AG04449 (cell line): ENCODE measurements around the gene SLX4IP.

Experiments
- CTCF ChIA-PET: fragments of 350-600 bp; formaldehyde crosslinking; extraction: SDS; loops from one replicate; lab custom pipeline; 2021; ENCODE audit warnings: antibody characterized with exemption; lab: Yijun Ruan, JAX
- POLR2A ChIA-PET: fragments of 400-600, 350-600 bp; formaldehyde crosslinking; extraction: SDS; loops from one replicate; lab custom pipeline; 2020; ENCODE audit warnings: antibody characterized with exemption, inconsistent platforms; lab: Yijun Ruan, JAX
- DNase-seq: peaks from one replicate; pipeline ENCODE4 v3.0.0-alpha.2; 2010; ENCODE audit warnings: low read depth, low spot score
- H3K4me3 ChIP-seq: 2 replicates; pipeline ENCODE4 v1.5.1; 2011; ENCODE audit warnings: low read depth, mild to moderate bottlenecking, control low read depth, low read length
- CTCF ChIP-seq: IDR thresholded peaks from one replicate; pipeline ENCODE4 v1.5.1; 2011; ENCODE audit warnings: mild to moderate bottlenecking, moderate library complexity, low read length, control low read depth, inconsistent platforms; ENCODE audit not compliant: insufficient read depth; ENCODE audit errors: missing control alignments

SLX4IP gene

GRCh38 chr20:10634683-10635411 is 199.7 kb downstream of the SLX4IP start:
- no peak overlapping the region for H3K4me3 ChIP-seq
- CTCF ChIA-PET, result interaction anchor here (0.9 kb wide), 1 partner anchor 10 kb away, joined by 3 read pairs; no protein-coding TSS in a partner anchor
- DNase-seq, result peak; percentile 86
- POLR2A ChIA-PET, result no interaction called here
- no peak for TF ChIP-seq CTCF

DNA sequence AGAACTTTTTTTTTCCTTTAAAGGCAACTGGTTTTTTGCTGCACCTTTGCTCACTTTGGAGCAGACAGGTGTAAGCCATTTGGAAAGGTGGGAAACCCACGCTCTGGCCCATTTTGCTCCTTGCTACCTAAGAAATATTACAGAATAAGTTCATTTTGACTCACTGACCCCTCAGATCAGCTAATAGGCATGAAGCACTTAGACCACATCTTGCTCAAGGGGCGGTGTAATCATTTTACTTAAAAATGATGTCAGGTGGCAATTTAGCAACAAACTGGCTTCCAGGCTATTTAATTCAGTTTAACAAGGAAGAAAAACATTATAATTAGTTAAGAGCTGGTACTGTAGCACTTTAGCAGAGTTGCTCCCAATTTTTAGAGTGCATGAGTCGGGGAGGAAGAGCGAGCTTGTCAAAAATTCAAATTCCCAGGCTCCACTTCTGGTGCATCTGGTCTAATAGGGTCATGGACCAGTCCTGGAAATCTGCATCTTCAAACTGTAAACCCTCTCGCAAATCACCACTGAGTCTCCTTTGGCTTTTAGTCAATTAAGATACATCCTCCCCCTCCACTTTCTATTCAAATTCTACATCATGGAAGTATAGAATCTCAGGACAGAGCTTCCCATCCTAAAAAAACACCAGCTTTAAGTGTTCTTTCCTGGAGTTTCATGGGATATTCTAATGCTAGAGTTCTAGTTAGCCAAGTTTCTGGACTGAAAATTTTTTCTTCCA is 200.5 kb downstream of the SLX4IP start:
- CTCF ChIA-PET, result no interaction called here
- no peak overlapping the region for H3K4me3 ChIP-seq
- no peak for TF ChIP-seq CTCF
- POLR2A ChIA-PET, result no interaction called here
- no peak for DNase-seq

- ChIA-PET POLR2A (interaction anchor here (1.0 kb wide), 1 partner anchor 17 kb away, joined by 4 read pairs; no protein-coding TSS in a partner anchor), CTCF (interaction anchor here (0.9 kb wide), 2 partner anchors 15 to 84 kb away, joined by 3 to 4 read pairs; no protein-coding TSS in a partner anchor)
- no peak overlapping the region for H3K4me3 ChIP-seq
- DNase-seq, result no peak
- TF ChIP-seq CTCF, result no peak
Measured at GRCh38 chr20:10636326-10636818, 201.3 kb downstream of the SLX4IP start.

- TF ChIP-seq CTCF, result no peak
- POLR2A ChIA-PET, result interaction anchor here (1.0 kb wide), 1 partner anchor 16 kb away, joined by 4 read pairs; no protein-coding TSS in a partner anchor
- CTCF ChIA-PET, result interaction anchor here (0.9 to 1.5 kb wide), 3 partner anchors 14 to 85 kb away, joined by 3 to 4 read pairs (median 4); no protein-coding TSS in a partner anchor
- no peak overlapping the region for H3K4me3 ChIP-seq
- DNase-seq, result no peak
Measured at GRCh38 chr20:10637031-10637559, 202.0 kb downstream of the SLX4IP start.

- no peak overlapping the region for H3K4me3 ChIP-seq
- DNase-seq, result no peak
- ChIA-PET CTCF (interaction anchor here (0.6 to 1.5 kb wide), 2 partner anchors 14 to 171 kb away, joined by 3 to 4 read pairs; no protein-coding TSS in a partner anchor), POLR2A (no interaction called here)
- no peak for TF ChIP-seq CTCF
Measured at GRCh38 chr20:10637563-10637962, 202.5 kb downstream of the SLX4IP start.
